MCF 10A (cell line): ENCODE results near the gene SLC16A9. TPM values are rescaled to one million over a fixed set of nuclear protein-coding genes. Genes with fewer than 3 reads are reported as not detected.

Experiments
- BruUV-seq: library from RNA; stranded (reverse); fragments of 400-500 nt; replicated peaks from 2 replicates; lab custom pipeline; 2021; lab: Mats Ljungman, UMichigan
- CTCF ChIA-PET: fragments of 300-600 bp; sonication (Branson Sonifier 250); formaldehyde crosslinking; extraction: SDS; loops from one replicate; lab custom pipeline; 2021; ENCODE audit warnings: antibody characterized with exemption, inconsistent platforms; lab: Yijun Ruan, JAX
- POLR2A ChIA-PET: fragments of 300-600, 350-650 bp; sonication (Branson Sonifier 250); formaldehyde crosslinking; extraction: SDS; loops from one replicate; lab custom pipeline; 2020; ENCODE audit warnings: antibody characterized with exemption, inconsistent platforms; lab: Yijun Ruan, JAX
- DNase-seq: peaks from one replicate; pipeline ENCODE4 v3.0.0-alpha.2; 2018; ENCODE audit not compliant: unreplicated experiment
- H3K27ac Mint-ChIP-seq: one replicate; pipeline ENCODE4 v1.8.0; 2022; ENCODE audit warnings: mild to moderate bottlenecking, low read depth, mixed read lengths; ENCODE audit not compliant: unreplicated experiment
- H3K27me3 Mint-ChIP-seq: one replicate; pipeline ENCODE4 v1.8.0; 2022; ENCODE audit warnings: mixed read lengths; ENCODE audit not compliant: insufficient read depth, unreplicated experiment
- H3K36me3 Mint-ChIP-seq: one replicate; pipeline ENCODE4 v1.8.0; 2022; ENCODE audit warnings: mild to moderate bottlenecking, moderate library complexity, mixed read lengths; ENCODE audit not compliant: insufficient read depth, unreplicated experiment
- H3K4me1 Mint-ChIP-seq: one replicate; pipeline ENCODE4 v1.8.0; 2022; ENCODE audit warnings: mixed read lengths; ENCODE audit not compliant: insufficient read depth, unreplicated experiment
- H3K4me3 Mint-ChIP-seq: one replicate; pipeline ENCODE4 v1.8.0; 2022; ENCODE audit warnings: mild to moderate bottlenecking, moderate library complexity, mixed read lengths; ENCODE audit not compliant: unreplicated experiment
- H3K9me3 Mint-ChIP-seq: one replicate; pipeline ENCODE4 v1.8.0; 2022; ENCODE audit warnings: mixed read lengths; ENCODE audit not compliant: unreplicated experiment
- CTCF ChIP-seq: fragments of 200-600 bp; IDR thresholded peaks from one replicate; pipeline ENCODE4 v1.8.0; 2022; ENCODE audit warnings: antibody characterized with exemption, mild to moderate bottlenecking; ENCODE audit not compliant: unreplicated experiment
- intact Hi-C: fragments of 100-400 bp; cut with micrococcal nuclease; formaldehyde crosslinking; loops from 2 replicates; pipeline ENCODE4 v1.14.1; 2022
- total RNA-seq: library from RNA; stranded (reverse); gene quantifications from 2 replicates; pipeline ENCODE4 v1.2.3, GENCODE V29; 2022

SLC16A9 gene
- total RNA-seq, 1 experiment from 2014 or later, result 0.84 TPM

- H3K27ac Mint-ChIP-seq, result no peak overlapping the region
- no peaks in the 10 kb centered on the region for H3K9me3 Mint-ChIP-seq
- no peak for TF ChIP-seq CTCF
- H3K4me1 Mint-ChIP-seq, result no peaks in the 10 kb centered on the region
- no TSS peak for BruUV-seq
- H3K4me3 Mint-ChIP-seq, result no peak overlapping the region
- no peak for DNase-seq
- ChIA-PET POLR2A (no interaction called here), CTCF (interaction anchor here (0.5 kb wide), 1 partner anchor 15 kb away, joined by 3 read pairs; no protein-coding TSS in a partner anchor)
- H3K27me3 Mint-ChIP-seq, result peaks cover 22% of the 10 kb centered on the region
- intact Hi-C loops, result no loop called here
- no peaks in the 10 kb centered on the region for H3K36me3 Mint-ChIP-seq
These were observed 14.0 kb downstream of the SLC16A9 start for GRCh38 chr10:59695637-59696036.

- ChIA-PET CTCF (no interaction called here), POLR2A (no interaction called here)
- intact Hi-C loops, result no loop called here
- TF ChIP-seq CTCF, result no peak
- Mint-ChIP-seq H3K36me3 (no peaks in the 10 kb centered on the region), H3K27ac (no peak overlapping the region), H3K4me3 (no peak overlapping the region), H3K9me3 (no peaks in the 10 kb centered on the region), H3K27me3 (peaks cover 15% of the 10 kb centered on the region), H3K4me1 (no peaks in the 10 kb centered on the region)
- no peak for DNase-seq
- BruUV-seq, result no TSS peak
These were observed 14.7 kb downstream of the SLC16A9 start for GRCh38 chr10:59694936-59695335.

GRCh38 chr10:59692113-59692512, 17.5 kb downstream of the SLC16A9 start:
- Mint-ChIP-seq H3K4me3 (no peak overlapping the region), H3K27ac (no peak overlapping the region), H3K36me3 (no peaks in the 10 kb centered on the region), H3K27me3 (no peaks in the 10 kb centered on the region), H3K4me1 (peaks cover 6% of the 10 kb centered on the region), H3K9me3 (no peaks in the 10 kb centered on the region)
- no peak for DNase-seq
- no TSS peak for BruUV-seq
- intact Hi-C loops, result no loop called here
- ChIA-PET POLR2A (no interaction called here), CTCF (interaction anchor here (0.6 kb wide), 1 partner anchor 313 kb away, joined by 6 read pairs; no protein-coding TSS in a partner anchor)
- no peak for TF ChIP-seq CTCF

GRCh38 chr10:59688921-59689351, 20.7 kb downstream of the SLC16A9 start:
- no peak overlapping the region for H3K27ac Mint-ChIP-seq
- CTCF ChIA-PET, result interaction anchor here (0.7 kb wide), 1 partner anchor 187 kb away, joined by 3 read pairs; no protein-coding TSS in a partner anchor
- H3K27me3 Mint-ChIP-seq, result no peaks in the 10 kb centered on the region
- DNase-seq, result no peak
- H3K9me3 Mint-ChIP-seq, result no peaks in the 10 kb centered on the region
- peaks cover 6% of the 10 kb centered on the region for H3K4me1 Mint-ChIP-seq
- intact Hi-C loops, result no loop called here
- BruUV-seq, result no TSS peak
- no peak for TF ChIP-seq CTCF
- POLR2A ChIA-PET, result no interaction called here
- H3K4me3 Mint-ChIP-seq, result no peak overlapping the region
- H3K36me3 Mint-ChIP-seq, result no peaks in the 10 kb centered on the region
